K562 (cell line): ENCODE results near the gene SERPINF2. TPM values are rescaled to one million over a fixed set of nuclear protein-coding genes. Genes with fewer than 3 reads are reported as not detected.

Experiments used
- ATAC-seq: fragments of 200-7000 bp; cut with Tn5 transposase; 3 replicates; pipeline ENCODE4 v1.9.1; 2020; ENCODE audit warnings: moderate library complexity
- BruUV-seq: library from RNA; stranded (reverse); fragments of 400-500 nt; replicated peaks from 2 replicates; lab custom pipeline; 2021; lab: Mats Ljungman, UMichigan
- CTCF ChIA-PET: fragments of 300-600 bp; formaldehyde crosslinking; extraction: SDS; loops from one replicate; lab custom pipeline; 2021; ENCODE audit warnings: low intra/inter-chr PET ratio; lab: Yijun Ruan, JAX
- POLR2A ChIA-PET: fragments of 300-600, 350-650 bp; sonication (Branson Sonifier 250); formaldehyde crosslinking; extraction: SDS; loops from one replicate; lab custom pipeline; 2021; ENCODE audit warnings: antibody characterized with exemption, inconsistent platforms; lab: Yijun Ruan, JAX
- DNase-seq, 4 experiments: peaks; one replicate each; pipeline versions ENCODE4 v3.0.0 to v3.0.0-alpha.2; 2011 to 2018; ENCODE audit warnings: low spot score in 3 of 4, mixed read lengths in 3 of 4; ENCODE audit errors: extremely low read depth in 1 of 4
- FAIRE-seq: peaks from 2 replicates; lab custom pipeline; 2011; peaks lifted over from hg19 to GRCh38; lab: Jason Lieb, UNC
- H2AFZ ChIP-seq: 2 replicates; pipeline ENCODE4 v1.6.0; 2011; ENCODE audit warnings: low read depth, low read length, control low read depth, inconsistent platforms
- H3K27ac ChIP-seq: fragments of 200-600 bp; 3 replicates; pipeline ENCODE4 v1.8.0; 2011; ENCODE audit warnings: low read depth, mild to moderate bottlenecking, control low read depth, inconsistent platforms, low read length, moderate library complexity, mixed read lengths; ENCODE audit errors: extremely low read depth
- H3K27me3 ChIP-seq, 2 experiments: fragments of 300-600 bp in 1 of 2; 2 replicates in 1 of 2; 3 replicates in 1 of 2; pipeline versions ENCODE4 v1.6.0 to v1.8.0; 2011; ENCODE audit warnings: inconsistent platforms in 2 of 2, low read length in 2 of 2, mild to moderate bottlenecking in 1 of 2, mixed read lengths in 1 of 2, moderate library complexity in 1 of 2; ENCODE audit not compliant: control insufficient read depth in 2 of 2, insufficient read depth in 2 of 2
- H3K36me3 ChIP-seq: fragments of 300-600 bp; 3 replicates; pipeline ENCODE4 v1.8.0; 2011; ENCODE audit warnings: mild to moderate bottlenecking, low read length, inconsistent platforms; ENCODE audit not compliant: control insufficient read depth, insufficient read depth
- H3K4me1 ChIP-seq, 2 experiments: fragments of 200-600 bp in 1 of 2; replicated peaks in 1 of 2; 2 replicates in 1 of 2; 3 replicates in 1 of 2; pipeline versions ENCODE4 v1.5.1 to v1.8.0; 2011; ENCODE audit warnings: inconsistent platforms in 2 of 2, low read length in 2 of 2, mild to moderate bottlenecking in 1 of 2, mixed read lengths in 1 of 2, moderate library complexity in 1 of 2; ENCODE audit not compliant: control insufficient read depth in 2 of 2, insufficient read depth in 2 of 2
- H3K4me2 ChIP-seq: 2 replicates; pipeline ENCODE4 v1.6.1; 2011; ENCODE audit warnings: low read length, control low read depth, inconsistent platforms, mixed read lengths; ENCODE audit not compliant: insufficient read depth
- H3K4me3 ChIP-seq: fragments of 200-600 bp; sonication (generic), shearing (Covaris generic); 2 replicates; pipeline ENCODE4 v1.5.1; 2016; ENCODE audit warnings: control low read depth, inconsistent platforms
- H3K79me2 ChIP-seq: fragments of 200-600 bp; 3 replicates; pipeline ENCODE4 v1.8.0; 2011; ENCODE audit warnings: low read length, inconsistent platforms; ENCODE audit not compliant: control insufficient read depth, insufficient read depth
- H3K9ac ChIP-seq, 2 experiments: 2 replicates each; pipeline versions ENCODE4 v1.6.0 to v1.6.1; 2011; ENCODE audit warnings: low read depth in 2 of 2, low read length in 2 of 2, control low read depth in 1 of 2, inconsistent platforms in 1 of 2, mild to moderate bottlenecking in 1 of 2, mixed read lengths in 1 of 2; ENCODE audit not compliant: insufficient read depth in 1 of 2
- H3K9me1 ChIP-seq: one replicate; pipeline ENCODE4 v1.6.0; 2011; ENCODE audit warnings: inconsistent platforms, mild to moderate bottlenecking, low read length, moderate library complexity; ENCODE audit not compliant: control insufficient read depth, insufficient read depth
- H3K9me3 ChIP-seq: replicated peaks from 2 replicates; pipeline ENCODE4 v1.5.1; 2011; ENCODE audit warnings: low read depth, low read length, inconsistent platforms; ENCODE audit not compliant: control insufficient read depth, insufficient read depth
- H4K20me1 ChIP-seq: replicated peaks from 2 replicates; pipeline ENCODE4 v1.6.1; 2011; ENCODE audit warnings: low read length, inconsistent platforms, mixed read lengths; ENCODE audit not compliant: control insufficient read depth, insufficient read depth
- EWSR1 ChIP-seq: fragments of 450-650 bp; IDR thresholded peaks from 2 replicates; pipeline ENCODE4 v1.6.1; 2018; ENCODE audit warnings: borderline replicate concordance, mild to moderate bottlenecking, low read depth, moderate library complexity; ENCODE audit not compliant: partially characterized antibody
- GTF3C2 ChIP-seq: IDR thresholded peaks from 3 replicates; pipeline ENCODE4 v1.6.1; 2011; ENCODE audit warnings: borderline replicate concordance, mild to moderate bottlenecking, moderate library complexity; ENCODE audit not compliant: insufficient read length; ENCODE audit errors: extremely low read depth
- HLTF ChIP-seq: fragments of 450-650 bp; IDR thresholded peaks from 2 replicates; pipeline ENCODE4 v1.6.1; 2016
- LEF1 ChIP-seq: fragments of 450-650 bp; IDR thresholded peaks from 2 replicates; pipeline ENCODE4 v1.6.1; 2016; ENCODE audit warnings: mild to moderate bottlenecking
- NBN ChIP-seq: fragments of 450-650 bp; IDR thresholded peaks from 2 replicates; pipeline ENCODE4 v1.6.1; 2016; ENCODE audit warnings: low read depth, mild to moderate bottlenecking
- PURB ChIP-seq: sonication (generic); formaldehyde crosslinking; IDR thresholded peaks from 2 replicates; pipeline ENCODE4 v1.9.0; 2021; ENCODE audit warnings: low read depth, mild to moderate bottlenecking, missing genetic modification reagents
- RBM14 ChIP-seq: fragments of 200-400 bp; formaldehyde crosslinking; IDR thresholded peaks from 2 replicates; pipeline ENCODE4 v1.6.1; 2018; ENCODE audit warnings: low read depth, mild to moderate bottlenecking, low read length, moderate library complexity, borderline replicate concordance; ENCODE audit not compliant: insufficient read depth
- RBM25 ChIP-seq: fragments of 200-400 bp; formaldehyde crosslinking; IDR thresholded peaks from 2 replicates; pipeline ENCODE4 v1.6.1; 2018; ENCODE audit warnings: low read length, low read depth, moderate library complexity; ENCODE audit not compliant: severe bottlenecking
- TBP ChIP-seq: optimal IDR thresholded peaks from 2 replicates; pipeline ENCODE3; 2011; ENCODE audit warnings: low read depth, low read length, improper control_type of control experiment
- TFE3 ChIP-seq: fragments of 450-650 bp; formaldehyde crosslinking; IDR thresholded peaks from 2 replicates; pipeline ENCODE4 v1.4.0; 2020; ENCODE audit warnings: mild to moderate bottlenecking, mixed read lengths
- ZNF347 ChIP-seq: fragments of 450-650 bp; formaldehyde crosslinking; IDR thresholded peaks from 2 replicates; pipeline ENCODE4 v1.4.0; 2020; ENCODE audit warnings: low read depth, mild to moderate bottlenecking, moderate library complexity
- ZNF77 ChIP-seq: fragments of 250-450 bp; sonication (Bioruptor Pico); IDR thresholded peaks from 2 replicates; pipeline ENCODE4 v1.5.0; 2020
- WGBS: fragments of 100-300 bp; shearing (Covaris generic); methylation state at CpG from one replicate; pipeline ENCODE4 v1.1.6; 2016; ENCODE audit warnings: low coverage, mixed read lengths; ENCODE audit not compliant: insufficient coverage; ENCODE audit errors: missing lambda C conversion rate; 5-methylcytosine and 5-hydroxymethylcytosine counted together
- in situ Hi-C: fragments of 300-500 bp; cut with MboI; formaldehyde crosslinking; loops from 4 replicates; pipeline ENCODE4 v1.15.0; 2018; ENCODE audit warnings: inconsistent platforms, mixed read lengths
- intact Hi-C: fragments of 100-400 bp; cut with micrococcal nuclease; formaldehyde crosslinking; loops from 2 replicates; pipeline ENCODE4 v1.14.2; 2022
- polyA plus RNA-seq, 8 experiments: library from polyadenylated mRNA; depleted of rRNA in 4 of 8; stranded (reverse) in 5 of 8; unstranded in 3 of 8; fragments of >200 nt; fragmentation: Nextera tagmentation in 2 of 8; fragmentation: Illumina TruSeq in 1 of 8; extraction: Ambion mirVana in 2 of 8; extraction: Trizol in 1 of 8; gene quantifications; 2 replicates each; pipeline versions ENCODE4 v1.2.1 to v1.2.3, GENCODE V29; 2011 to 2014; ENCODE audit warnings: inconsistent platforms in 1 of 8, missing spikeins in 1 of 8
- total RNA-seq, 7 experiments: library from RNA; depleted of rRNA in 6 of 7; stranded (reverse); fragments of >200 nt in 6 of 7; fragmentation: Illumina TruSeq in 2 of 7; extraction: Trizol in 2 of 7; gene quantifications; 2 replicates each; pipeline versions ENCODE4 v1.2.1 to v1.2.3, GENCODE V29; 2011 to 2021; ENCODE audit warnings: low replicate concordance in 1 of 7

Gene SERPINF2
- total and polyA plus RNA-seq, 9 of the 15 experiments (the other 6 are each of a cell fraction or from before 2014, with no cell fraction given), result 0.22 TPM; not detected in 8

GRCh38 chr17:1743088-1743439, 393 bp downstream of the SERPINF2 start:
- H3K27me3 ChIP-seq, result peaks cover 5 to 12% of the 10 kb centered on the region in 2 experiments; a peak in 4 of 5 replicates
- no peak overlapping the region for H3K9ac ChIP-seq
- BruUV-seq, result no TSS peak
- DNase-seq (no peak), FAIRE-seq (no peak), ATAC-seq (no peak)
- H2AFZ ChIP-seq, result no peak overlapping the region
- no peaks in the 10 kb centered on the region for H3K79me2 ChIP-seq
- no peaks in the 10 kb centered on the region for H4K20me1 ChIP-seq
- no peak overlapping the region for H3K27ac ChIP-seq
- H3K4me2 ChIP-seq, result no peak overlapping the region
- peaks cover 0 to 19% of the 10 kb centered on the region in 2 experiments; a peak in 2 of 5 replicates for H3K4me1 ChIP-seq
- H3K9me3 ChIP-seq, result no peaks in the 10 kb centered on the region
- no peaks in the 10 kb centered on the region for H3K9me1 ChIP-seq
- in situ Hi-C loops, result no loop called here
- intact Hi-C loops, result no loop called here
- H3K36me3 ChIP-seq, result no peaks in the 10 kb centered on the region
- no peak overlapping the region for H3K4me3 ChIP-seq
- ChIA-PET CTCF (no interaction called here), POLR2A (interaction anchor here (0.9 kb wide), 1 partner anchor 9 kb away, joined by 3 read pairs; no protein-coding TSS in a partner anchor)
- TF ChIP-seq LEF1, result no peak
- TF ChIP-seq GTF3C2, result no peak
- no peak for TF ChIP-seq RBM25
- TF ChIP-seq TBP, result no peak
- TF ChIP-seq TFE3 (CRISPR knock-in tag), result no peak
- TF ChIP-seq HLTF, result no peak
- no peak for TF ChIP-seq EWSR1
- TF ChIP-seq RBM14, result no peak
- no peak for TF ChIP-seq ZNF77 (CRISPR knock-in tag)
- no peak for TF ChIP-seq ZNF347
- no peak for TF ChIP-seq PURB (CRISPR knock-in tag)
- TF ChIP-seq NBN, result no peak
- 0% methylated on average over 1 of the region's 2 CpGs for WGBS
